ENCODE results near the gene RASGEF1C.

RASGEF1C gene

GRCh38 chr5:180096616-180097015, 112.4 kb downstream of the RASGEF1C start:
- peak in 3 of 10 donors; percentile 61 to 78 (median 68) for DNase-seq
- intact Hi-C loops (cut with DNase I), result loop anchor here (10.0 kb wide), 1 partner anchor 292 kb away; the partner anchor contains the start of gene MGAT4B

GRCh38 chr5:180095545-180095944, 113.5 kb downstream of the RASGEF1C start:
- intact Hi-C loops (cut with DNase I), result loop anchor here (10.0 kb wide), 1 partner anchor 291 kb away; the partner anchor contains the start of gene MGAT4B
- peak in 2 of 10 donors; percentile 25 to 61 for DNase-seq

- intact Hi-C loops (cut with DNase I), result loop anchor here (10.0 kb wide), 1 partner anchor 289 kb away; the partner anchor contains the start of gene MGAT4B
- peak in 4 of 10 donors; percentile 12 to 83 (median 40) for DNase-seq
Measured at GRCh38 chr5:180093651-180094382, 115.2 kb downstream of the RASGEF1C start.

GRCh38 chr5:180093241-180093640, 115.8 kb downstream of the RASGEF1C start:
- intact Hi-C loops (cut with DNase I), result loop anchor here (10.0 kb wide), 1 partner anchor 288 kb away; the partner anchor contains the start of gene MGAT4B
- DNase-seq, result peak in 1 of 10 donors; percentile 24

- intact Hi-C loops (cut with DNase I), result loop anchor here (1.0 to 10.0 kb wide), 3 partner anchors 105 to 286 kb away; partner anchors contain the start of genes MGAT4B and TBC1D9B
- DNase-seq, result peak in 5 of 10 donors; percentile 34 to 90 (median 50)
Measured at GRCh38 chr5:180090769-180091546, 118.1 kb downstream of the RASGEF1C start.

GRCh38 chr5:180090098-180090768, 118.8 kb downstream of the RASGEF1C start:
- DNase-seq, result peak in 8 of 10 donors; percentile 47 to 96 (median 64)
- intact Hi-C loops (cut with DNase I), result loop anchor here (1.0 to 10.0 kb wide), 3 partner anchors 104 to 285 kb away; partner anchors contain the start of genes MGAT4B and TBC1D9B

- DNase-seq, result peak in 2 of 10 donors; percentile 16 to 66
- intact Hi-C loops (cut with DNase I), result loop anchor here (1.0 to 10.0 kb wide), 3 partner anchors 103 to 285 kb away; partner anchors contain the start of genes MGAT4B and TBC1D9B
Measured at GRCh38 chr5:180089628-180090027, 119.4 kb downstream of the RASGEF1C start.

GRCh38 chr5:180088561-180088960, 120.5 kb downstream of the RASGEF1C start:
- DNase-seq, result peak in 1 of 10 donors; percentile 37
- intact Hi-C loops (cut with DNase I), result no loop called here

- intact Hi-C loops (cut with DNase I), result no loop called here
- DNase-seq, result peak in 1 of 10 donors; percentile 36
Measured at GRCh38 chr5:180086816-180087399, 122.1 kb downstream of the RASGEF1C start.

- DNase-seq, result no peak
- intact Hi-C loops (cut with DNase I), result no loop called here
Measured at GRCh38 chr5:180085837-180086236, 123.2 kb downstream of the RASGEF1C start.

- DNase-seq, result no peak
- intact Hi-C loops (cut with DNase I), result no loop called here
Measured at GRCh38 chr5:180084638-180085561, 124.1 kb downstream of the RASGEF1C start.

GRCh38 chr5:180083529-180084060, 125.4 kb downstream of the RASGEF1C start:
- intact Hi-C loops (cut with DNase I), result no loop called here
- DNase-seq, result no peak

- intact Hi-C loops (cut with DNase I), result no loop called here
Measured at GRCh38 chr5:180082633-180083420, 126.2 kb downstream of the RASGEF1C start.

GRCh38 chr5:180081481-180081880, 127.5 kb downstream of the RASGEF1C start:
- intact Hi-C loops (cut with DNase I), result no loop called here
- DNase-seq, result no peak

More at GRCh38 chr5:180082633-180083420, 126.2 kb downstream of the RASGEF1C start:
- peak in 2 of 10 donors; percentile 53 to 62 for DNase-seq

- intact Hi-C loops (cut with DNase I), result no loop called here
- peak in 2 of 10 donors; percentile 14 to 39 for DNase-seq
Measured at GRCh38 chr5:180080486-180081280, 128.3 kb downstream of the RASGEF1C start.

- intact Hi-C loops (cut with DNase I), result no loop called here
- DNase-seq, result peak in 2 of 10 donors; percentile 15 to 39
Measured at GRCh38 chr5:180079702-180080466, 129.1 kb downstream of the RASGEF1C start.

All from posterior cingulate gyrus (tissue), 11 donors.